ENCODE measurements around the gene CGB2. TPM values are rescaled to one million over a fixed set of nuclear protein-coding genes. Genes with fewer than 3 reads are reported as not detected.

Gene CGB2
- total and polyA plus RNA-seq, 8 donors = not detected

GRCh38 chr19:49080392-49080791 is 48.7 kb downstream of the CGB2 start:
- H3K27ac ChIP-seq = no peak overlapping the region
- ATAC-seq (no peak), FAIRE-seq (no peak), DNase-seq (no peak)
- H3K27me3 ChIP-seq = no peaks in the 10 kb centered on the region
- intact Hi-C loops (cut with DNase I) = no loop called here
- H3K4me1 ChIP-seq = peaks cover 0 to 5% (median 0%) of the 10 kb centered on the region in 3 donors
- H3K36me3 ChIP-seq = no peaks in the 10 kb centered on the region
- H3K9me3 ChIP-seq = no peaks in the 10 kb centered on the region
- no peak for TF ChIP-seq CTCF (IDR thresholded peaks at IDR 0.05)
- 67 to 85% methylated on average over 4 of the region's 4 CpGs for WGBS, 2 donors
- H3K4me3 ChIP-seq = no peak overlapping the region

GRCh38 chr19:49081273-49081672 is 49.6 kb downstream of the CGB2 start:
- TF ChIP-seq CTCF (IDR thresholded peaks at IDR 0.05) = no peak
- no peak overlapping the region for H3K4me3 ChIP-seq
- no peak for FAIRE-seq
- H3K4me1 ChIP-seq = peaks cover 0 to 5% (median 0%) of the 10 kb centered on the region in 3 donors
- no peak overlapping the region for H3K27ac ChIP-seq
- intact Hi-C loops (cut with DNase I) = no loop called here
- H3K36me3 ChIP-seq = no peaks in the 10 kb centered on the region
- ATAC-seq = no peak
- no peaks in the 10 kb centered on the region for H3K9me3 ChIP-seq
- no peaks in the 10 kb centered on the region for H3K27me3 ChIP-seq
- WGBS, 2 donors = 87 to 96% methylated on average over 1 of the region's 1 CpG
- DNase-seq = no peak

Small RNA genes within 50 kb of the gene (microRNA-seq; reads per million reads assigned to microRNA genes)
- gene MIR6798 = 0 reads per million in 2 donors

Other genes starting within 250 kb of the CGB2 start
- 10 to 100 TPM; 26.6 to 53.8 (median 36.3) TPM for gene BCAT2, start 220.9 kb upstream of the CGB2 start, total RNA-seq
- gene BCAT2, start 220.9 kb upstream of the CGB2 start, polyA plus RNA-seq = 10 to 100 TPM; 59.7 to 91.8 TPM
- 1 to 10 TPM in 4 of 6 donors, under 1 TPM in 2; 0.69 to 4.0 (median 1.7) TPM for gene HSD17B14, start 195.4 kb upstream of the CGB2 start, total RNA-seq
- gene HSD17B14, start 195.4 kb upstream of the CGB2 start, polyA plus RNA-seq = 10 to 100 TPM in 1 of 2 donors, 1 to 10 TPM in 1; 8.5 to 25.4 TPM
- 10 to 100 TPM in 2 of 6 donors, 1 to 10 TPM in 4; 5.9 to 19.7 (median 8.7) TPM for gene PLEKHA4, start 163.3 kb upstream of the CGB2 start, total RNA-seq
- gene PLEKHA4, start 163.3 kb upstream of the CGB2 start, polyA plus RNA-seq = 10 to 100 TPM; 18.2 to 28.3 TPM
- gene PPP1R15A, start 159.5 kb upstream of the CGB2 start, total RNA-seq = 10 to 100 TPM in 5 of 6 donors, 1 to 10 TPM in 1; 8.1 to 20.6 (median 12.4) TPM
- 10 to 100 TPM; 28.2 to 53.2 TPM for gene PPP1R15A, start 159.5 kb upstream of the CGB2 start, polyA plus RNA-seq
- under 1 TPM in 1 of 6 donors, not detected in 5; 0.35 TPM for gene TULP2, start 133.1 kb upstream of the CGB2 start, total RNA-seq
- gene TULP2, start 133.1 kb upstream of the CGB2 start, polyA plus RNA-seq = not detected
- gene NUCB1, start 131.6 kb upstream of the CGB2 start, total RNA-seq = 100 to 1,000 TPM in 2 of 6 donors, 10 to 100 TPM in 4; 60.9 to 136 (median 79.8) TPM
- gene NUCB1, start 131.6 kb upstream of the CGB2 start, polyA plus RNA-seq = 100 to 1,000 TPM; 103 to 118 TPM
- gene DHDH, start 98.2 kb upstream of the CGB2 start, total RNA-seq = under 1 TPM in 1 of 6 donors, not detected in 5; 0.28 TPM
- gene DHDH, start 98.2 kb upstream of the CGB2 start, polyA plus RNA-seq = 1 to 10 TPM in 1 of 2 donors, under 1 TPM in 1; 0.30 to 1.0 TPM
- gene BAX, start 77.0 kb upstream of the CGB2 start, total RNA-seq = 10 to 100 TPM; 20.3 to 41.5 (median 28.0) TPM
- 10 to 100 TPM; 43.5 to 48.1 TPM for gene BAX, start 77.0 kb upstream of the CGB2 start, polyA plus RNA-seq
- 1,000 to 10,000 TPM in 1 of 6 donors, 100 to 1,000 TPM in 5; 394 to 1,427 (median 690) TPM for gene FTL, start 66.6 kb upstream of the CGB2 start, total RNA-seq
- 1,000 to 10,000 TPM; 1,427 to 1,473 TPM for gene FTL, start 66.6 kb upstream of the CGB2 start, polyA plus RNA-seq
- gene GYS1, start 38.6 kb upstream of the CGB2 start, total RNA-seq = 10 to 100 TPM in 4 of 6 donors, 1 to 10 TPM in 2; 7.3 to 14.6 (median 12.2) TPM
- gene GYS1, start 38.6 kb upstream of the CGB2 start, polyA plus RNA-seq = 10 to 100 TPM; 14.5 to 18.2 TPM
- gene RUVBL2, start 38.0 kb upstream of the CGB2 start, total RNA-seq = 10 to 100 TPM; 17.0 to 38.0 (median 29.1) TPM
- gene RUVBL2, start 38.0 kb upstream of the CGB2 start, polyA plus RNA-seq = 10 to 100 TPM; 43.9 to 44.9 TPM
- 1 to 10 TPM in 5 of 6 donors, under 1 TPM in 1; 0.98 to 6.6 (median 3.5) TPM for gene LHB, start 14.8 kb upstream of the CGB2 start, total RNA-seq
- 10 to 100 TPM; 30.1 to 54.4 TPM for gene LHB, start 14.8 kb upstream of the CGB2 start, polyA plus RNA-seq
- gene CGB3, start 7.6 kb upstream of the CGB2 start, total RNA-seq = not detected
- gene CGB3, start 7.6 kb upstream of the CGB2 start, polyA plus RNA-seq = not detected
- not detected for gene CGB1, start 5.0 kb downstream of the CGB2 start, total RNA-seq
- gene CGB1, start 5.0 kb downstream of the CGB2 start, polyA plus RNA-seq = not detected
- gene CGB5, start 12.0 kb downstream of the CGB2 start, total RNA-seq = not detected
- not detected for gene CGB5, start 12.0 kb downstream of the CGB2 start, polyA plus RNA-seq
- gene CGB8, start 17.2 kb downstream of the CGB2 start, total RNA-seq = not detected
- gene CGB8, start 17.2 kb downstream of the CGB2 start, polyA plus RNA-seq = not detected
- not detected for gene CGB7, start 25.9 kb downstream of the CGB2 start, total RNA-seq
- gene CGB7, start 25.9 kb downstream of the CGB2 start, polyA plus RNA-seq = under 1 TPM in 1 of 2 donors, not detected in 1; 0.38 TPM
- gene NTF4, start 32.9 kb downstream of the CGB2 start, total RNA-seq = not detected
- under 1 TPM in 1 of 2 donors, not detected in 1; 0.09 TPM for gene NTF4, start 32.9 kb downstream of the CGB2 start, polyA plus RNA-seq
- not detected for gene KCNA7, start 40.8 kb downstream of the CGB2 start, total RNA-seq
- not detected for gene KCNA7, start 40.8 kb downstream of the CGB2 start, polyA plus RNA-seq
- gene SNRNP70, start 53.6 kb downstream of the CGB2 start, total RNA-seq = 100 to 1,000 TPM in 5 of 6 donors, 10 to 100 TPM in 1; 87.9 to 205 (median 136) TPM
- gene SNRNP70, start 53.6 kb downstream of the CGB2 start, polyA plus RNA-seq = 100 to 1,000 TPM; 799 to 883 TPM
- gene LIN7B, start 82.5 kb downstream of the CGB2 start, total RNA-seq = 1 to 10 TPM; 4.7 to 6.5 (median 4.9) TPM
- gene LIN7B, start 82.5 kb downstream of the CGB2 start, polyA plus RNA-seq = 10 to 100 TPM; 19.1 to 20.7 TPM
- gene C19orf73, start 87.3 kb downstream of the CGB2 start, total RNA-seq = 1 to 10 TPM; 1.4 to 2.1 (median 1.6) TPM
- 1 to 10 TPM; 4.9 to 9.8 TPM for gene C19orf73, start 87.3 kb downstream of the CGB2 start, polyA plus RNA-seq
- 1 to 10 TPM; 4.1 to 8.0 (median 6.0) TPM for gene PPFIA3, start 87.7 kb downstream of the CGB2 start, total RNA-seq
- 10 to 100 TPM; 27.4 to 39.7 TPM for gene PPFIA3, start 87.7 kb downstream of the CGB2 start, polyA plus RNA-seq
- gene HRC, start 123.5 kb downstream of the CGB2 start, total RNA-seq = under 1 TPM in 5 of 6 donors, not detected in 1; 0.09 to 0.79 (median 0.25) TPM
- under 1 TPM; 0.53 to 0.61 TPM for gene HRC, start 123.5 kb downstream of the CGB2 start, polyA plus RNA-seq
- 10 to 100 TPM; 11.8 to 29.7 (median 15.2) TPM for gene TRPM4, start 125.9 kb downstream of the CGB2 start, total RNA-seq
- 10 to 100 TPM; 19.2 to 47.1 TPM for gene TRPM4, start 125.9 kb downstream of the CGB2 start, polyA plus RNA-seq

Measured in pancreas (tissue), 10 donors.